NCI-H146 (cell line): ENCODE data around the gene SBF1.
"Not testable (repeated sequence)": the region's sequence is repeated elsewhere in the genome, so short reads cannot be mapped to it uniquely, and the experiment has no call there.

Experiments used
- DNase-seq: peaks from one replicate; lab custom pipeline; 2025; lab: John Stamatoyannopoulos, UW

SBF1 gene

DNA sequence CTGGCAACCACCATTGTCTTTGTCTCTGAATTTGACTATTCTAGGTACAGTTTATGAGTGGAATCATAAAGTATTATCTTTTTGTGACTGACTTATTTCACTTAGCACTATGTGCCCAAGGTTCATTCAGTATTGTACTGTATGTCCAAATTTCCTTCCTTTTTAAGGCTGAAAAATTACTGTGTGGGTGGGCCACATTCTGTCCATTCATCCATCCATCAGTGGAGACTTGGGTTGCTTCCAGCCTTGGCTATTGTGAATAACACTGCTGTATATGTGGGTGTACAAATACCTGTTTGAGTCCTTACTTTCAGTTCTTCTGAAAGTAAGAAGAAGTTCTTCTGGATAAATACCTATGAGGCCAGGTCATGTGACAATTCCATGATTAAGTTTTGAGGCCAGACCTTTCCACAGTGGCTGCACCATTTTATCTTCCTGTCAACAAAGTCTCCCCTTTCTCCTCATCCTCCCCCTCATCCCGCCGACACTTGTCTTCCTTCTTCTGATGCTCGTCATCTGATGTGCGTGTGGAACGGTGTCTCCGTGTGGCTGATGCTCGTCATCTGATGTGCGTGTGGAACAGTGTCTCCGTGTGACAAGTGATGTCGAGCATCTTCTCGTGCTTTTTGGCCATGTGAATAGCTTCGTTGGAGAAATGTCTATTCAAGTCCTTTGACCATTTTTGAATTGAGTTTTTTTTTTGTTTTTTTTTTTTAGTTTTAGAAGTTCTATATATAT, 49.5 kb downstream of the SBF1 start:
- no peak for DNase-seq

DNA sequence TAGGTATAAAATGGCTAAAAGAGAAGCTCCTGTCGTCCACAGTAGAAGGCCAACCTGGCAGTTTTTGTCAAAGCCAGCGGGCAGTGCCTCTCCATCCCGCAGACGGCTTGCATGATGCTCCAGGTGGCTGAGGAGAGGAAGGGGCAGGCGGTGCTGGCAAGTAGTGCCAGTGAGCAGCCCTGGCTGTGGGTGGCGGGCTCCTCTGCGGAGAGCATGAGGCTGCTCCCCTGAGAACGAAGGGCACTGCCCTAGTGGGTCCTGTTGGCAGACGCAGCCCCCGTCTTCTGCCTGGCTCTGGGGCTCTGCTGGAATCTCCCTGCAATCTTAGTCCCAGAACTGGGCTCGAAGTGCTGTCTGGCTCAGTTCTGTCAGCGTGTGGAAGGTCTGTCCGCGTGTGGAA, 50.9 kb downstream of the SBF1 start:
- no peak for DNase-seq

DNA sequence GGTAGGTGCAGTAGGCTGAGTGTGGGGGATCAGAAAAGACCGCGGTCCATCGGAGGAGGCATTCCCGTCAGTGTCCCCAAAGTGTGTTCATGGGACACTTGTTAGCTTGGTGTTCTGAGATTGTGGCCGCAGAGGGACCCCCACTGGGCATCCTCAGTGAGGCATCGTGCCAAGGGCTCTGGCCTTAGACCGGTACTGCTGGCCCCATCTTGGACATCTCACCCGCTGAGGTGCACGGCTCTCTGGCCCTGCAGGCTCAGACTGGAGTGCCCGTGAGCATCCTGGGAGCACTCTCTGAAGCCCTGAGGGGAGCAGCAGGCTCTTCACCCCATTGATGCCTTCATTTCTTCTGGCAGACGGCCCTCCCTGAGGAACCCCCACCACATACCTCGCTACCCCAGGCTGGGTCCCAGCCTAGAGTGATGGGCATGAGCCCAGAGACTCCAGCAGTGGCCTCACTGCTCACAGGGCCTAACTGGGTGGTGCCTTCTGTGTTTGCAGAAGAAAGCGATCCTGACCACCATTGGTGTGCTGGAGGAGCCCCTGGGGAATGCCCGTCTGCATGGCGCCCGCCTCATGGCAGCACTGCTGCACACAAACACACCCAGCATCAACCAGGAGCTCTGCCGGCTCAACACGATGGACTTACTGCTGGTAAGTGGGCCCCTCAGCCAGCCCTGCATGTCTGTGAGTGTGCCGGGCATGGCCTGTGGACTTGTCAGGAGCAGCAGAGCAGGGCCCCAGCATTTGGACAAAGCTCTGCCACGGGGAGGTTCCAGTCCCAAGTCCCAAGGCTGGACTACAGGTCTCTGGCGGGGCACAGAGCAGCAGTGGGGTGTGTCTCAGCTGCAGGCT, 51.6 kb downstream of the SBF1 start:
- DNase-seq = no peak

DNA sequence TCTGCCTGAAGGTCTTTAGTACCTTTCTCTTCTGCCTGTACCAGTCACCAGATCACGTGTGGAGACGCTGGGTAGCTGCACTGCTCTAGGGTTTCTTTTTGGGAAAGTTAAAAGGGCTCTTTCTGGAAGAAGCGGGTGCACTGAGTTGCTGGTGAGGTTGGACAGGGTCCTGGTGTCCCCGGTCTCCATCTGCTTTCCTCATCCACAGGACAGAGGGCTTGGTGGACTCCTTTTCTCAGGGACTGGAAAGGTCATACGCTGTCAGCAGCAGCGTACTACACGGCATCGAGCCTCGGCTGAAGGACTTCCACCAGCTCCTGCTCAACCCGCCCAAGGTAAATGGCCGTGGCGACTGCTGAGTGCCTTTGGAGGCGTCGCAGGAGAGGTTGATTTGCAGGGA, 52.8 kb downstream of the SBF1 start:
- DNase-seq = no peak

DNA sequence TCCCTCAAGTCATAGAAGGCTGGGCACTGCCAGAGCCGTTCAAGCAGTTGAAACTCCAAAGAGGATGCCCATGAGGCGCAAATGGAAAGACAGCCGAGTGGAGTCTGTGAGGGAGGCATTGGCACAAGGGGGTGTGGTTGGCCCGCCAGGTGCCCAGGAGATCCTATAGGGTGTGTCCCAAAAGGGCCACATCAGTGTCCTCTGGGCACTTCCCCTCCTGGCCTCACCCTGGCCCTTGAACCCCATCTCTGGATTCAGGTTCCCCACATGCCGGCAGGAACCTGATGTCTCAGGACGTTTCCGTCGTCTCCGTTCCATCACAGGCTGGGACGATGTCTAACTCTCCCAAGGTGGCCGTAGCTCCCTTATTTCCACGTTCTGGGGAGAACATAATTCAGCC, 54.3 kb downstream of the SBF1 start:
- DNase-seq = no peak

DNA sequence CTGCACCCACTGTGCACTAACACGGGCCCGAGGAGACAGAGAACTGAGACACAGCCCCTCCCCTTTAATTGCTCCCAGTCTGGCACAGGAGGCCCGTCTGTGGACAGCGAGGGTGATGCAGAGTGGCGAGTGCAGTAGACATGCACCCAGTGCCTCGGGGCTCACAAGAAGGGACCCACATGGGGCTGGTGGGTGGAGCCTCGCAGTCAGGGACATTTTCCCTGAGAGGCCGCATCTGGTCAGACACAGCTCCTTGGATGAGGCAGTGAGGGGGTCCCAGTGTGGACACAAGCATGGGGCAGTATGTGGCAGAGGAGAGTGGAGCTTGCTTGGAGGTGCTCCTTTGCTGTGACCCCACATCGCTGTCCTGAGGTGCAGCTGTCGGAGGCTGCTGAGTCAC, 54.8 kb downstream of the SBF1 start:
- no peak for DNase-seq

DNA sequence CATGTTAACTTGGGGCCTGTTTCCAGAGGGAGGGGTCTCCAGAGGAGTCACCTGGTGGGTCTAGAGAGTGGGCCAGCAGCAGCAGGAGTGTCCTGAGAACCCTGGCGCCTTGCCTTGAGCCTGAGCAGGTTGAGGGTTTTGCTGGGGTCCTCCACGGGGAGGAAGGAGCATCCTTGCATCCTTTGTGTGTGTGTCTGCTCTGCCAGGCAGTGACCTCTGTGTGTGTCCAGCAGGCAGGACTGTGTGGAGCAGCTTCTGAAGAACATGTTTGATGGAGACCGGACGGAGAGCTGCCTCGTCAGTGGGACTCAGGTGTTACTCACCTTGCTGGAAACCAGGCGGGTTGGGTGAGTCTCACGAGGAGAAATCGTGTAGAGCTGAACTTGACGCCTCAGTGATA, 55.7 kb downstream of the SBF1 start:
- DNase-seq = no peak

DNA sequence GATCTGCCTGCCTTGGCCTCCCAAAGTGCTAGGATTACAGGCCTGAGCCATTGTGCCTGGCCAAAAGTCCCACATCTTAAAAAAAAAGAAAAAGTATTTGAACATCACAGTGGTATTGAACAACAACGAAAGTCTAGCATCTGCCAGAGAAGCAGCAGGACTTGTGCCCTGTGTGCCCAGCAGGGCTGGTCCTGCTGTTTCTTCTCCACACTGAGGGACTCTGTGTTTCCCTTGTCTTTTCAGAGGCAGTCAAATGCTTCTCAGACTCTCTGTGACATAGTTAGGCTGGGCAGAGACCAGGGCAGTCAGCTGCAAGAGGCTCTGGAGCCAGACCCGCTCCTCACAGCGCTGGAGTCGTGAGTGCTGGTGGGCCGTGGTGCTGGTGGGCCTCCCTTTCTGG, 56.2 kb downstream of the SBF1 start:
- DNase-seq = no peak

DNA sequence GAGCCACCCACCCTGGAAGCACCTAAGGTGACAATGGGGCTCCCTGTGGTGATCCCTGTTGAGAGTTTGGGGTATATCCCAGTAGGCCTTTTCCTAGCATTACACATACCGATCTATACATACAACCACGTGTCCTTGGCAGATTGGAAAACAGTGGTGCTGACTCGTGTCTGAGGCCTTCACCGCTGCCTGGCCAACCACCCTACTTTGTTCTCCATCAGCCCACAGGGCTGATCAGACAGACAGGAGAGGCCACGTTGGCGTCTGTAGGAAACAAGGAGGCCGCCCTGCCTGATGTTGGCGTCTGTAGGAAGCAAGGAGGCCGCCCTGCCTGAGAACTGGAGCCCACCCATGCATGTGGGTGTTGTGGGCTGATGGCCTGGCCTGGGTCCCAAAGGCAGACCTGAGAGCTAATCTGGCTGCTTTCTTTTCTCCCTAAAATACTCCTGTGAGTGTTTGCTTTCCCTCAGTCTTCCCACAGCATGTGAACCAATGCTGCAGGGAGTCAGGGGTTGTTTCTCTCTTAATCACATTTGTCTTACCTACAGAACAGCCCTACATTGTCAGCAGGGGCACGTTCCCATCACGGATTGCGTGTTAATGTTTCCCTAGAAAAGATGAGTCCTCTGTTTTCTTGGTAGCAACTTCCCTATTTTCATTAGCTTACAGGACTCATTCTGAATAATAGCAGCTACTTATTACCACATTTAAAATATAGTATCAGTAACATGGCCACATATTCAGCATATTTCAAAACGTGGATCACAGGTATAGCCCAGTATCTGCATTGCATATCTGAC, 57.2 kb downstream of the SBF1 start:
- no peak for DNase-seq

DNA sequence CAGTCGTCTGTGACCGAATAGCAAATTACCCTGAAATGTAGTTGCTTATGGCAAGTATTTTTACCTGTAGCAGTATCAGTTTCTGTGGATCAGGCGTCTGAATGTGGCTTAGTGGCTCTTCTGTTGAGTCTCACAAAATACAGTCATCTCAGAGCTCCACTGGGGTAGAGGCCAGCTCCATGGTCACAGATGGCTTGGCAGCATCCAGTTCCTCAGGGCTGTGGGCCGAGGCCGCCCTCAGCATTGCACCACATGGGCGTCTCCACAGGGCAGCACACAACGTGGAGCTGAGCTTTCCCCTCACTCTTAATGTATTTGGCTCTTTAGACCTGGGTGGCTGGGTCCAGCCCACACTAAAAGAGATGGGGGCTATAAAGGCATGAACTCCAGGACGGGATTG, 57.8 kb downstream of the SBF1 start:
- DNase-seq = no peak

DNA sequence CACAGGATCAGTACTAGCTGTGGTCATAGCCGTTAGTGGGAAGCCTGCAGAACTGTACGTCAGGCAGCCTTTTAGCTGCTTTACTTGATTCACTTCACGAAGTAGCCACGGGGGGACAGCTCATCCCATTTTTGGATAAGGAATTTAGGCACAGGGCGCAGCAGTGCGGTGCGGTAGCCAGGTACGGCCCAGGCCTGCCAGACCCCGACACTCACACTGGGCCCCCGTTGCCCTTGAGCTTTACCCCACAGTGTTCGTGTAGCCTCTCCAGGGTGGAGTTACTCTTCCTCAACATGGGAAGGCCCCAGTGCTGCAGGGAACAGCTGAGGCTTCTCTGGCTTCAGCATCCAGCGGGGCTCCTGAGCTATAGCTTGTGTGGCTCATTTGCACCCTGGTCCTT, 59.4 kb downstream of the SBF1 start:
- DNase-seq = no peak

DNA sequence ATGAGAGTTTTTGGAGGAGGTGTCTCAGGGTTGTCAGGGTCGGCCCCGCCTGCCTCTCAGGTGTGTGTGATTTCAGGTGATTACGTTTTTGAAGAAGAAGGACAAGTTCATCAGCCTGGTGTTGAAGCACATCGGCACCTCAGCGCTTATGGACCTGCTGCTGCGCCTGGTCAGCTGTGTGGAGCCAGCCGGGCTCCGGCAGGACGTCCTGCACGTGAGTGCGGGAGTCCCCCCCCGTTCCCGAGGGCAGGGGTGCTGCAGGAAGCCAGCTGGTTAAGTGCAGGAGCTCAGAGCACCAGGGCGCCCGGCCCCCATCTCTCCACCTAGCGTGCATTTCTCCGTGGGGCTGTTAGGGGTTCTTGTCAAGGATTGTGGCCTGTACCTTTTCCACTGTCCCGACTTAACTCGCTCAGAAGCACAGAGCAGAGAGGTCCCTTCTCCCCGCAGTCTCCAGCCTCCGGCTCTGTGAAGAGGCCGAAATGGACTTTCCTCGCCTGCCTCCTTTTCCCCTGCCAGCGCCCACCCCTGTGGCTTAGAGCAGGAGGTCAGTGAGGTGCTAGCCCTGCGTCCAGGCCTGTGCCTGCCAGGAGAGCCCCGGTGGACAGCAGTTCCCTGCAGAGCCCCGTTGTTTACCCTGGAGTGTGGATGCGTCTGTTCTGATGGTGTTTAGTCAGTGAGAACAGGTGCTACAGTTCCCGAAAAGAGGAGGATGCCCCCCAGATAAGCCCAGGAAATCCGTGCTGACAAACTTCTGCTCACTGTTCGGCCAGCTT, 60.2 kb downstream of the SBF1 start:
- no peak for DNase-seq

DNA sequence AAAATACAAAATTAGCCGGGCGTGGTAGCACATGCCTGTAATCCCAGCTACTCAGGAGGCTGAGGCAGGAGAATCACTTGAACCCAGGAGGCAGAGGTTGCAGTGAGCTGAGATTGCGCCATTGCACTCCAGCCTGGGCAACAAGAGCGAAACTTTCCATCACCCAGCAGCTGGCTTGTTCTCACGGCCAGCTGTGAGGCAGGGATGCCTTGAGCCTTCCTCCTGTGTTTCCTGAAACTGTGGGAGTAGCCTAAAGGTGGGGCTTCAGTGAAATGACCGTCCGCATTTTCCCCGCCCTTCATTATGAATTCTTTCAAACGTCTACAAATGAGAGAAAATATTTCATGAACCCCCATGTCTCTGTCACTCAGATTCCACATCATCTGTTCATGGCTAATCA, 65.9 kb downstream of the SBF1 start:
- DNase-seq = not testable (repeated sequence)

DNA sequence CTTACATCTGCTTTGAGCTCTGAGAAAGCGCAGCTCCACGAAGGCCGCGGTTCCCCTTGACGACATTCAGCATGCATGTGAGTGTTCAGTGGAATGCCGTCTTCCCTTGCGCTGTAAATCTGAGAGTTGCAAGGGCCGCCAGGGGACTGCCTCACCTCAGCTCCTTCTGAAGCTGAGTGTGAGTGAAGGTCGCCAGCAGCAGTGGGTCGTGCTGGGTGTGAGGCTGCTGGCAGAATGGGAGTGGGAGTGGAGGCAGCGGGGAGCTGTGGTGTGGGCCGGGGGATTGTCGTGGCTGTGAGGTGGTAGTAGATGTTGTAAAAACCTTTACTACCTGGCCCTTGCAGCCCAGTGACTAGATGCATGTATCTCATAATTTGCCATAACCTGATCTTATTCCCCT, 66.5 kb downstream of the SBF1 start:
- DNase-seq = no peak

DNA sequence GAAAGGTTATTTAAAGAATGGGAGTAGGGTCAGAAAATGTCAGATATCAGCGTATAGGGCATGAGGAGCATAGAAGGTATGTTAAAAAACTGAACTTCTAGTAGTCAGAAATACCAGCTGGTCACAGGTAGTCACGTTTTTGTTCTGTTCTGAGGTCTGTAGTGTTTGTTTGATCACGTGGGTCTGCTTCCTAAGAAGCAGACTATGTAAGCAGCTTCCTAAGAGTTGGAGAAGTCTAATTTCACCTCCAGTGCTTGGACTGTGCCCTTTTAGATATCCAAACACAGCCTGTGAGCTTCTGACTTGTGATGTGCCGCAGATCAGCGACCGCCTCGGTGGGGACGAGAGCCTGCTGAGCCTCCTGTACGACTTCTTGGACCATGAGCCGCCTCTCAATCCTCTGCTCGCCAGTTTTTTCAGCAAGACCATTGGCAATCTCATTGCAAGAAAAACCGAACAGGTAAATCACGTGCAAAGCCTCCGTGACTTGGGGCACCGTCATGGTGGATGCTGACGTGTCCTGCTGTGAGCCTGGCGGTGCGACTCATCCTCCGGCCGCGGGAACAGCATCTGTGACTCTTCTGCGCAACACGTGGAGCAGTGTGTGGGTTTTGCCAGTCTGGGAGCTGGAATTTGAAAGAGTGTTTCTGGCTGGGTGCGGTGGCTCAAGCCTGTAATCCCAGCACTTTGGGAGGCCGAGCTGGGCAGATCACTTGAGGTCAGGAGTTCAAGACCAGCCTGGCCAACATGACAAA, 68.2 kb downstream of the SBF1 start:
- no peak for DNase-seq

DNA sequence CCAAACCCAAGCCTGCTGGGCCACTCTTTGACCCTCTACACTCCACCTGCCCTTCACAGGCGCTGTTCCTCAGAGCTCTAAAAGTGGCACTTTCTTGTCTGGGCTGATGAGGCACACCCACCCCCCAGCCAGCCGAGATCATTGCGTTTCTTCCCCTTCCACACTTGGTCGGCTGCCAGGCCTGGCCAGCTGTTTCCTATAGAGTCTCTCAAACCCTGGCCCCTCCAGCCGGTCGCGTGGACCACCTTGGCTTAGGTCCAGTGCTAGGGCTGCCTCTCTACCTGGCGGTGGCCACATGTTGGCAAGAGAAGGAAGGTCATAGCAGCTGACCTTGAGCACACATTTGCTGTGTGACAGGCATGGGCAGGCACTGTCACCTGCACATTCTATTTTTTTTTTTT, 71.1 kb downstream of the SBF1 start:
- DNase-seq = no peak

DNA sequence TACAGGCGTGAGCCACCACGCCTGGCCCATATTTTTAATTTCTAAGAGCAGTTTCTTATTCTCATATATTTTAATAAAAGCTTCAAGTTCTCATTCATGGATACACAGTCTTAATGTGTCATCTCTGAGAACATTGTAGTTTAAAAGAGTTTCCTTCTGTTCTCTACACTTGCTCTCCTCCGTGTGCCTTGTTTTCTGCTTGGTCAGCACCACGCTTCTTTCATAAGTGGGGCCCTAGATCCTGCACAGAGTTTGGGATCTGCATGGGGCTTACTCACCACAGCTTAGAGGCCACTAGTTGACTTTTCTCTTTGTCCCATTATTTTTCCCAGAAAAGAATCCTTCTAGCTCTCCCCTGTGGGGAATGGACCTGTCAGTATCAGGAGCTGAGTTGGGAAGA, 72.9 kb downstream of the SBF1 start:
- no peak for DNase-seq

DNA sequence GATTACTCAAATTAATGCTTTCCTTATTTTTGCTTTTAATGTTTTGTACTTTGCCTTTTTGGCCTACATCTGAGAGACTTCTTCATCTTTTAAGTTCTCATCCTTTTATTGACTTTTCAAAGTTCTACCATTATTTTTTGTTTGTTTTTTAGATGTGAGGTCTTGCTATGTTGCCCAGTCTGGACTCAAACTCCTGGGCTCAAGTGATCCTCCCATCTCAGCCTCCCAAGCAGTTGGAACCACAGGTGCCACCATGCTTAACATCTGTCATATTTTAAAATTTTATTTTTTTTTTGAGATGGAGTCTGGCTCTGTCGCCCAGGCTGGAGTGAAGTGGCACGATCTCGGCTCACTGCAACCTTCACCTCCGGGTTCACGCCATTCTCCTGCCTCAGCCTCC, 73.9 kb downstream of the SBF1 start:
- DNase-seq = no peak

DNA sequence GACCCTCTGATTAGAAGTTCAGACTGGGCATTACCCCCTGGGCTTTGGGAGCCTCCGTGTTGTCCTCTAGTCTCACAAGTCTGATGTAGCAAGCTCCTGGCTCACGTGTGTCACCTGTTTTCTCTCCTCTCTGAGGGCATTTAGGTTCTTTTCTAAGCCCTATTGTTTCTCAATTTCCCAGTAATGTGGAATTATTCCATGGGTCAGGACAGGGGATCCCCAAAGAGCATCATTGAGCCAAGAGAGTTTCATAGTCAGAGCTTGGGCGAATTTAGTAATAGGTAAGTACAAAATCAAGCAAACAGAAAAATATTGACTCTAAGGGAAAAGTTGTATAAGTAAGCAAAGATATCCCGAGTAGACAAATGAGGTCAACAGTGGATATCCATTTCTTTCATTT, 74.4 kb downstream of the SBF1 start:
- DNase-seq = no peak

DNA sequence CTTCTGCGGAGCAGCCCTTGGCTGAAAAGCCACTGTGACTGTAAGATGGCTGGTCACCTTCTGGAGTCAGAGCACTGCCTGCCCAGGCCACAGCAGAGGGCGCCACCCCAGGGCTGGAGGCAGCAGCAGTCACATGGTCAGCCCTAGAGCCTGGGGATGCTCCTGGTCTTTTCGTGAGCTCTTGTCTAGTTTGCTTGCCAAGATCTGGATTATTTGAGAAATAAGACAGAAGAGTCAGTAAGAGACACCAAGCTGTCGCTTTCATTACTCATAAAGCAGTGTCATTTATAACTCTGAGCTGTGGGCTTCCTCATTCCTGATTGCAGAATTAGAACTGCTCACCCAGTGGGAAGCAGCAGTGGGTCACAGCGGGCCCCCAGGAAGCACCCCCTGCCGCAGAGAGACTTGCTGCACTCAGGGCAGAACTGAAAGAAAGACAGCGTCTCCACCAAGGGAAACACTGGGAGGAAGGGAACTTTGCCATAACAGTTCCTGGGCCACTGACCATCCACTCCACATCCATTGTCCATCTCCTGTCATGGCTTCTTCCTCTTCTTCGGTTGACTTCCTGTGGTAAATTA, 75.0 kb downstream of the SBF1 start:
- DNase-seq = no peak
